ENCODE data around the gene CDH2. TPM values are rescaled to one million over a fixed set of nuclear protein-coding genes. Genes with fewer than 3 reads are reported as not detected.

CDH2 gene
- total and polyA plus RNA-seq, 4 donors: 0.14 to 5.0 (median 0.87) TPM

- no peak overlapping the region for H3K9ac ChIP-seq (ENCODE audit: insufficient read depth in 1 of 2, low read length in 2 of 2)
- H3K27me3 ChIP-seq (ENCODE audit: control insufficient read depth in 3 of 3, insufficient read depth in 3 of 3, low read length in 2 of 3): no peaks in the 10 kb centered on the region
- DNase-seq (no peak), ATAC-seq (ENCODE audit: insufficient read depth, low FRiP score) (no peak)
- WGBS, 2 donors: 82 to 84% methylated on average over 3 of the region's 3 CpGs
- no peak for TF ChIP-seq CTCF (IDR thresholded peaks at IDR 0.05; ENCODE audit: control extremely low read depth, extremely low read depth)
- no peak overlapping the region for H3K4me3 ChIP-seq
- H3K9me3 ChIP-seq (ENCODE audit: control insufficient read depth in 4 of 4, insufficient read depth in 3 of 4, low read length in 3 of 4): no peaks in the 10 kb centered on the region
- H3K36me3 ChIP-seq (ENCODE audit: control insufficient read depth in 4 of 4, insufficient read depth in 4 of 4, low read length in 4 of 4): peaks cover 0 to 4% (median 0%) of the 10 kb centered on the region in 4 donors
- H3K27ac ChIP-seq (ENCODE audit: low read depth in 1 of 2, low read length in 1 of 2): peak overlapping the region in 1 of 2 donors; percentile 9
- peaks cover 0 to 12% (median 0%) of the 10 kb centered on the region in 5 donors for H3K4me1 ChIP-seq (ENCODE audit: control insufficient read depth in 5 of 5, insufficient read depth in 5 of 5, low read length in 5 of 5)
Measured at GRCh38 chr18:28138816-28139215, 38.1 kb downstream of the CDH2 start.

DNA sequence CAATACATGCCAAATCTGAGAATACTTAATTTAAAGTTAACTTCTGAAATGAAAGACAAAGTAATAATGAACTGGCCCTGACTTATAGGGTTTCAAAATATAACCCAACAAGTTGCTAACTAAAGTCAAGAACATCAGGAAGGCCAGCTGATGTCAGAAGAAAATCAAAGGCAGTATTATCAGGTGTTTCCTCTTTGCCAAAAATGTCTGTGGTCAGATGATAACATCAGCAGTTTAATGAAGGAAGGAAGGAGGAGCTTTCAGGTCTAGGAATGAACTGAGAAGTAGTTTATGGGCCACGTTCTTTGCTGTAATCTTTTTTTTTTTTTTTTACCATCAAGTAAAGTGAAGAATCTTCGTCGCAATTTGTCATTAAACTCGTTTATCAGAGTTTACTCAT is 40.9 kb downstream of the CDH2 start:
- no peak for ATAC-seq (ENCODE audit: insufficient read depth, low FRiP score)
- Histone ChIP-seq H3K36me3 (ENCODE audit: control insufficient read depth in 4 of 4, insufficient read depth in 4 of 4, low read length in 4 of 4) (peaks cover 0 to 4% (median 0%) of the 10 kb centered on the region in 4 donors), H3K27me3 (ENCODE audit: control insufficient read depth in 3 of 3, insufficient read depth in 3 of 3, low read length in 2 of 3) (no peaks in the 10 kb centered on the region), H3K9ac (ENCODE audit: insufficient read depth in 1 of 2, low read length in 2 of 2) (no peak overlapping the region), H3K4me3 (no peak overlapping the region), H3K27ac (ENCODE audit: low read depth in 1 of 2, low read length in 1 of 2) (no peak overlapping the region), H3K9me3 (ENCODE audit: control insufficient read depth in 4 of 4, insufficient read depth in 3 of 4, low read length in 3 of 4) (no peaks in the 10 kb centered on the region), H3K4me1 (ENCODE audit: control insufficient read depth in 5 of 5, insufficient read depth in 5 of 5, low read length in 5 of 5) (peaks cover 0 to 18% (median 0%) of the 10 kb centered on the region in 5 donors)
- no peak for TF ChIP-seq CTCF (IDR thresholded peaks at IDR 0.05; ENCODE audit: control extremely low read depth, extremely low read depth)
- no peak for DNase-seq
- WGBS, 2 donors: 36 to 49% methylated on average over 4 of the region's 4 CpGs

DNA sequence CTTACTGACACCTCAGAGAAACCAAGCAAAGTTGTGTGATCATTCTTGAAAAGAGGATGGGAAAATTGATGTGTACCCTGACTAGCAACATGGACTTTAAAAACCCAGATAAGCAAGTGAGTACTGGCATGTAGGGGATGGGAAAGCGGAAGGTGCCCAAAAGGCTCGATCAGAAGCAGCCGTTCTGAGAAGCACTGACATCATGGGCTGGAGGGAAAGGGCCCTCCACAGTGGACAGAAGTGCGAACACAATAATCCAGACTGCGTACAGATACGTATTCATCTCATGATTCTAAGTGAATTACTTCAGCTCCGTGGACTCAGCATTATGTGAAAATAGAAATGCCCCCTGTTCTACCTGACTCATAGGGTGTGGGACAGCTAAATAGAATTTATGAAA is 42.2 kb downstream of the CDH2 start:
- Histone ChIP-seq H3K4me1 (ENCODE audit: control insufficient read depth in 5 of 5, insufficient read depth in 5 of 5, low read length in 5 of 5) (peaks cover 0 to 17% (median 0%) of the 10 kb centered on the region in 5 donors), H3K36me3 (ENCODE audit: control insufficient read depth in 4 of 4, insufficient read depth in 4 of 4, low read length in 4 of 4) (peaks cover 0 to 4% (median 0%) of the 10 kb centered on the region in 4 donors), H3K9ac (ENCODE audit: insufficient read depth in 1 of 2, low read length in 2 of 2) (no peak overlapping the region), H3K9me3 (ENCODE audit: control insufficient read depth in 4 of 4, insufficient read depth in 3 of 4, low read length in 3 of 4) (no peaks in the 10 kb centered on the region), H3K27ac (ENCODE audit: low read depth in 1 of 2, low read length in 1 of 2) (peak overlapping the region in 1 of 2 donors; percentile 28), H3K27me3 (ENCODE audit: control insufficient read depth in 3 of 3, insufficient read depth in 3 of 3, low read length in 2 of 3) (no peaks in the 10 kb centered on the region), H3K4me3 (no peak overlapping the region)
- no peak for TF ChIP-seq CTCF (IDR thresholded peaks at IDR 0.05; ENCODE audit: control extremely low read depth, extremely low read depth)
- no peak for ATAC-seq (ENCODE audit: insufficient read depth, low FRiP score)
- WGBS, 2 donors: 91 to 93% methylated on average over 7 of the region's 7 CpGs
- no peak for DNase-seq

- ATAC-seq (ENCODE audit: insufficient read depth, low FRiP score): no peak
- no peaks in the 10 kb centered on the region for H3K36me3 ChIP-seq (ENCODE audit: control insufficient read depth in 4 of 4, insufficient read depth in 4 of 4, low read length in 4 of 4)
- H3K9ac ChIP-seq (ENCODE audit: insufficient read depth in 1 of 2, low read length in 2 of 2): no peak overlapping the region
- H3K4me1 ChIP-seq (ENCODE audit: control insufficient read depth in 5 of 5, insufficient read depth in 5 of 5, low read length in 5 of 5): peaks cover 0 to 13% (median 0%) of the 10 kb centered on the region in 5 donors
- no peak overlapping the region for H3K4me3 ChIP-seq
- TF ChIP-seq CTCF (IDR thresholded peaks at IDR 0.05; ENCODE audit: control extremely low read depth, extremely low read depth): no peak
- H3K27me3 ChIP-seq (ENCODE audit: control insufficient read depth in 3 of 3, insufficient read depth in 3 of 3, low read length in 2 of 3): no peaks in the 10 kb centered on the region
- WGBS, 2 donors: 80 to 88% methylated on average over 5 of the region's 5 CpGs
- H3K27ac ChIP-seq (ENCODE audit: low read depth in 1 of 2, low read length in 1 of 2): peak overlapping the region in 1 of 2 donors; percentile 58
- no peaks in the 10 kb centered on the region for H3K9me3 ChIP-seq (ENCODE audit: control insufficient read depth in 4 of 4, insufficient read depth in 3 of 4, low read length in 3 of 4)
- DNase-seq: no peak
Measured at GRCh38 chr18:28132084-28132483, 44.8 kb downstream of the CDH2 start.
